Thoracic aorta (tissue), 2 donors: ENCODE data around the gene TMEM52. TPM values are rescaled to one million over a fixed set of nuclear protein-coding genes. Genes with fewer than 3 reads are reported as not detected.

Source experiments
- ATAC-seq: fragments of 150-250 bp; one replicate; pipeline ENCODE4 v1.8.0; 2017; ENCODE audit warnings: low read depth; ENCODE audit not compliant: insufficient number of reproducible peaks, low FRiP score
- DNase-seq: peaks from one replicate; pipeline ENCODE4 v3.0.0-alpha.2; 2020; ENCODE audit warnings: low spot score
- H3K27ac ChIP-seq, 2 donors: fragments of 200-600 bp; sonication (generic); 1 replicate in 1 of 2; 2 replicates in 1 of 2; pipeline ENCODE4 v1.5.1; 2016; ENCODE audit warnings: mild to moderate bottlenecking in 2 of 2, moderate library complexity in 2 of 2
- H3K27me3 ChIP-seq: fragments of 200-600 bp; sonication (generic); replicated peaks from 2 replicates; pipeline ENCODE4 v1.6.0; 2016; ENCODE audit warnings: mild to moderate bottlenecking; ENCODE audit not compliant: insufficient read depth
- H3K36me3 ChIP-seq: fragments of 200-600 bp; sonication (generic); one replicate; pipeline ENCODE4 v1.5.1; 2016
- H3K4me1 ChIP-seq, 2 donors: fragments of 200-600 bp; sonication (generic); 1 replicate in 1 of 2; 2 replicates in 1 of 2; pipeline versions ENCODE4 v1.5.1 to v1.6.0; 2016; ENCODE audit warnings: low read depth in 2 of 2, mild to moderate bottlenecking in 1 of 2; ENCODE audit not compliant: control insufficient read depth in 1 of 2
- H3K4me3 ChIP-seq: fragments of 200-600 bp; sonication (generic); 2 replicates; pipeline ENCODE4 v1.5.1; 2016; ENCODE audit warnings: mild to moderate bottlenecking
- H3K9me3 ChIP-seq: fragments of 200-600 bp; sonication (generic); 2 replicates; pipeline ENCODE4 v1.5.1; 2016
- CTCF ChIP-seq: fragments of 200-600 bp; sonication (generic); IDR thresholded peaks from one replicate; pipeline ENCODE4 v1.5.1; 2019; ENCODE audit warnings: antibody characterized with exemption
- total RNA-seq, 2 donors: library from RNA; depleted of rRNA; stranded (reverse); fragments of >200 nt; gene quantifications; one replicate each; pipeline versions ENCODE4 v1.1.0 to v1.2.3, GENCODE V29; 2016

The TMEM52 gene
- total RNA-seq, 2 donors from 2014 or later, result not detected

- Histone ChIP-seq H3K9me3 (no peaks in the 10 kb centered on the region), H3K27ac (no peak overlapping the region), H3K27me3 (no peaks in the 10 kb centered on the region), H3K36me3 (no peaks in the 10 kb centered on the region), H3K4me3 (no peak overlapping the region), H3K4me1 (no peaks in the 10 kb centered on the region)
- TF ChIP-seq CTCF, result no peak
- no peak for DNase-seq
- no peak for ATAC-seq
Observed at GRCh38 chr1:1929639-1930545, 10.8 kb upstream of the TMEM52 start.

GRCh38 chr1:1929102-1929638, 10.1 kb upstream of the TMEM52 start:
- ATAC-seq (no peak), DNase-seq (no peak)
- Histone ChIP-seq H3K4me3 (no peak overlapping the region), H3K36me3 (no peaks in the 10 kb centered on the region), H3K27me3 (no peaks in the 10 kb centered on the region), H3K9me3 (no peaks in the 10 kb centered on the region), H3K27ac (no peak overlapping the region), H3K4me1 (no peaks in the 10 kb centered on the region)
- no peak for TF ChIP-seq CTCF

GRCh38 chr1:1928231-1929101, 9.4 kb upstream of the TMEM52 start:
- no peaks in the 10 kb centered on the region for H3K9me3 ChIP-seq
- H3K36me3 ChIP-seq, result no peaks in the 10 kb centered on the region
- H3K27me3 ChIP-seq, result no peaks in the 10 kb centered on the region
- H3K4me3 ChIP-seq, result no peak overlapping the region
- TF ChIP-seq CTCF, result no peak
- no peak for DNase-seq
- H3K27ac ChIP-seq, result no peak overlapping the region
- H3K4me1 ChIP-seq, result no peaks in the 10 kb centered on the region
- no peak for ATAC-seq

GRCh38 chr1:1927751-1928150, 8.7 kb upstream of the TMEM52 start:
- ATAC-seq (no peak), DNase-seq (no peak)
- Histone ChIP-seq H3K27ac (no peak overlapping the region), H3K4me1 (no peaks in the 10 kb centered on the region), H3K36me3 (no peaks in the 10 kb centered on the region), H3K27me3 (no peaks in the 10 kb centered on the region), H3K9me3 (no peaks in the 10 kb centered on the region), H3K4me3 (no peak overlapping the region)
- TF ChIP-seq CTCF, result no peak
